Ureter (tissue), 1 donor: Measurements from ENCODE around the gene KPNB1. TPM values are rescaled to one million over a fixed set of nuclear protein-coding genes. Genes with fewer than 3 reads are reported as not detected.
"Not testable (repeated sequence)": the region's sequence is repeated elsewhere in the genome, so short reads cannot be mapped to it uniquely, and the experiment has no call there.

Experiments
- DNase-seq: peaks from one replicate; pipeline ENCODE4 v3.0.0-alpha.2; 2020; ENCODE audit warnings: low spot score
- total RNA-seq: library from RNA; stranded (reverse); gene quantifications from one replicate; pipeline ENCODE4 v1.2.4, GENCODE V29; 2023
- donor health status: DM: yes; HTN: yes; CAD: no.

The KPNB1 gene
- total RNA-seq, 1 donor from 2014 or later = 352 TPM

GRCh38 chr17:47676510-47677165 lies 26.9 kb downstream of the KPNB1 start:
- DNase-seq = no peak

- DNase-seq = no peak
These were observed 28.5 kb downstream of the KPNB1 start for GRCh38 chr17:47678196-47678595.

- no peak for DNase-seq
These were observed 32.4 kb downstream of the KPNB1 start for GRCh38 chr17:47682138-47682537.

- DNase-seq = not testable (repeated sequence)
These were observed 33.0 kb downstream of the KPNB1 start for GRCh38 chr17:47682727-47683126.

DNA sequence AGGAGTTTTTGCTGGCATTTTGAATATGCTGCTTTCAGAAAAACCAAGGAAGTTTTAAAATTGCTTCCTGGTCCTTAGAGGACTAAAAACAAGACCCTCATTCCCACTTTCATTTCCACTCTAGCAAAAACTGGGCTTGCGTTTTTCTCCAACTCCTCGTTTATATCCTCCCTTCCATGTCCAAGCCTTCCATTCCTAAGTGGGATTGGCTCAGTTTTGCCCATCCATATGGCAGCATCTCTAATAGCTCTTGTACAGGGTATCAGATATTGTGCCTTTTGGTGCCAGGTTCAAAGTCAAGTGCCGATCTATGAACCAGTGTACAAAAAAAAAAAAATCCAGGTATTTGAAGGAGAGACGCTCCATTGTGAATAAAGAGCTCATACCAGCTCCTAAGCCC lies 34.3 kb downstream of the KPNB1 start:
- no peak for DNase-seq

DNA sequence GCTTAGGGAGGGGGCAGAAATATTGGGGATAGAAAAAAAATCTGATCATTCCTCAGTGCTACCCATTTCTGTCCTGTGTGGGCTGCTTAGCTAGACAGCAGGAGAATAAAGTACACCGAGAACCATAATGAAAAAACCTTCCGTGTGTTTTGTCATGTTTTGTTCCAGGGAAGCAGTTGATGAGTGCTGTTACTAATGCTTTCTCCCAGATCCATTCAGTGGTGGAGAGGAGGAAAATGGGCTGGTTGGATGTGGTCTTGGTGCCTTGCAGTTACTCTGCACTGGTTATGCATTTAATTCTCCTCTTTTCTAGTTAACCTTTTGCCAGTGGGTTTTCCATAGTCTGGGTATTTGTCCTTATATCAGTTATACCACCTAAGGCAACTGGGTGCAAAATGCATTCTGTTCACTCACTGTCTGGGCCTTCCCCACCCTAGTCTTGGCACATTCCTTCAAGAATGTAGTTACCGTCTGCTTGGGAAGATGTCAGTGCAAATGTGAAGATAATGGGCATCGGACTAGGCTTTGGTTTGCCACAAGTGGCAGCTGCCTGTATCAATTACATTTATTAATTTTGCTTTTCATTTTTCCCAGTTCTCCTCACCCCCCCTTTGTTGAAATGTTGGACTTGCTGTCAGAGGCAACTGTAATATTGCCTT lies 34.9 kb downstream of the KPNB1 start:
- DNase-seq = no peak

DNA sequence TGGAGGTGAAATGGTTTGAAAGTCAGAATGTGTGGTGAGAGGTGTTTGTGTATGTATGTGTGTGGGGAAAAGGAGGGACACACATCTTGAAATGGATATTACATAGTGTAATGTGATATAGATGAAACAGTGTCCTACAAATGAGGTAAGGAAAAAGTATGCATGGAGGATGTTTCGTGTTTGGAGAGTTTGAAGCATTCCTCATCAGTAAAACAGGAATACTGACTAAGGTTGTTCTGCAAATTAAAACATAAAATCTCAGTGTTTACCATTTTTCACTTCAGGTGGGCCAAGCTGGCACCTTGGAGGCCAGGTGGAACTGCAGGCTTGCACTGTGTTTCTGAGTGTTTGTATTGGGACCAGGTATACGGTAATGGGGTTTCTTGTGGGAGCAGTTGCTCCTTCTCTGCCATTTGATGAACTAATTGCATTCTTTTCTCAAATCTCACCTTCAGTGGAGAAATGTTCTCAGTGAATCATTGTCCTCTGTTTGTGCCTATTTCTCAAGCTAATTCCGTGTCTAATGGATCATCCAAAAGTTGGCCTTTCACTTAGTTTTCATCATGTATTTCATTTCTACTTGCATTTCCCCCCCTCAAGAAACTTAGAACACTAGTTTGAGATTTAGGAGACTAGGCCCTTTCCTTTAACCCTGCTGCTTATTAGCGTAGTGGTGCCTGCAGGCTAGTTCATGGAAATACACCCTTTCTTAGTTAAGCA lies 36.0 kb downstream of the KPNB1 start:
- no peak for DNase-seq

- DNase-seq = no peak
These were observed 36.5 kb downstream of the KPNB1 start for GRCh38 chr17:47686276-47686635.

DNA sequence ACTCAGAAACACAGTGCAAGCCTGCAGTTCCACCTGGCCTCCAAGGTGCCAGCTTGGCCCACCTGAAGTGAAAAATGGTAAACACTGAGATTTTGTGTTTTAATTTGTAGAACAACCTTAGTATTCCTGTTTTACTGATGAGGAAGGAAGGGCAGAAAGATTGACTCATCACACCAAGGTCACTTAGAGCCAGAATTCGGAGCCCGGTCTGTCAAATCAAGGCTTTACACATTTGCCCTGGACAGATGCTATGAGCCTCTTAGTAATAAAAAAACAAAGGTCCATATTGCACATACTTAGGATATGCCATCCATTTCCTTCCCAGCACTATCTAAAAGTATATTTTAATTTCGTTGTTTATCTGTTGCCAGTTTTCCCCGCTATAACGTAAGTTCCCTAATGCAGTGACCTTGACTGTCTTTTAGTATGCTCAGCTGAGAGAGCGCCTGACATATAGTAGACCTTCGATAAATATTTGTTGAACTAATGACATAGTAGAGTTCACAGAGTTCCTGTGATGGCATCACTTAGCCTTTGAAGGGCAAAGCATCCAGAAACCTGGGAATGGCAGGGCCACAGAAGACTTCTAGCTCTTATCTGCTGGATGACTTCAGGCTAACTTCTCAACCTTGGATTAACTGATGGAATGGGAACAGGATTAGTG lies 37.1 kb downstream of the KPNB1 start:
- DNase-seq = no peak

GRCh38 chr17:47687328-47687690 lies 37.6 kb downstream of the KPNB1 start:
- no peak for DNase-seq

DNA sequence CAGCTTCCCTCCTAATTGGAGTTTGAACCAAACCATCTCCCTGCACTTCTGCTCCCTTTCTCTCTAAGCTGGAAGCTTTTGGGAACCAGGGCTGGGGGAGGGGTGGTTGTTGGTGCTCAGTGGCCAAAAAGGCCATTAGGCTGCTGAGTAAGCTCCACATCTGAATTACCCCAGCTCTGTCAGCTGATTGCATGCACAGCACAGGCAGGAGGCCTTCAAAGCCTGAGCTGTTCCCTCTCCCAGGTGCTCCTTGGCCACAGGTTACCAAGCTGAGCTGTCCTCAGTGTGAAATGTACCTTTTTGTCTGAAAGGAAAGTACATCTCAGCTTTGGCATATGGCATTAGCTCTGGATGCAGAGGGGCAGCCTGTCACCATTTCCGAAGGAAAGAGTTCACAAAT lies 38.0 kb downstream of the KPNB1 start:
- DNase-seq = no peak

GRCh38 chr17:47690121-47690520 lies 40.4 kb downstream of the KPNB1 start:
- DNase-seq = no peak

DNA sequence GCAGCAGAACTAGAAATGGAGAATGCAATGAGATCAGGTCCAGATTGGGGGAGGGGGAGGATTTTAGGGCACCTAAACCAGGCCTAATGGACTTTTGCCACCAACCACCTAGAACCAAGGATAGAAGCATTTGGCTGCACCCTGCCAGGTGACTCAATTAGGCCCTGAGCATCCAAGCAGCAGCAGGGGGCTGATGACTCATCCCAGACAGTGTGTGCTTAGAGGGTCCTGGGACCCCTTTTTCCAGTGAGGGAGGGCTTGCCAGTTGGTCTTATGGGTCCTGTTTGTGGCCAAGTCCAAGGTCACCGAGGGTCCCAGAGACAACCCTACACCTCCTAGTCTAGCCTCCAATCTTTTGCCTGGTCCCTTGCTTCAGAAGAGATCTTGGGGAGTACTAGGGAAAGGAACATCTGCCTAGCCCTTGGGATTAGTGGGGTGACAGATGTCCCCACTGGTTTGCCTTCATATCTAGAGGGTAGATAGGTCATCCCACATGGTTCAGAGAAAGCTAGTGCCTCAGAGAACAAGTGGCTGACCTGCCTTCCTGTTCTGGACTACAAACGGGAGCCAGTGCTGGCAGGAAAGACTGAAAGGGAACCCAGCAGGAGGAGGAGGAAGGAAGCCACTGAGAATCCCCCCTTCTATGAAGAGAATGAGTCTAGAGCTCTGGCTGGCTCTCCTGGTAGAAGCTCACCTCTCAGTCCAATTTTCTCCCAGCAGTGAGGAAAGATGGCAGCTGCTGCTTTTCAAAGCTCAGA lies 42.6 kb downstream of the KPNB1 start:
- no peak for DNase-seq

DNA sequence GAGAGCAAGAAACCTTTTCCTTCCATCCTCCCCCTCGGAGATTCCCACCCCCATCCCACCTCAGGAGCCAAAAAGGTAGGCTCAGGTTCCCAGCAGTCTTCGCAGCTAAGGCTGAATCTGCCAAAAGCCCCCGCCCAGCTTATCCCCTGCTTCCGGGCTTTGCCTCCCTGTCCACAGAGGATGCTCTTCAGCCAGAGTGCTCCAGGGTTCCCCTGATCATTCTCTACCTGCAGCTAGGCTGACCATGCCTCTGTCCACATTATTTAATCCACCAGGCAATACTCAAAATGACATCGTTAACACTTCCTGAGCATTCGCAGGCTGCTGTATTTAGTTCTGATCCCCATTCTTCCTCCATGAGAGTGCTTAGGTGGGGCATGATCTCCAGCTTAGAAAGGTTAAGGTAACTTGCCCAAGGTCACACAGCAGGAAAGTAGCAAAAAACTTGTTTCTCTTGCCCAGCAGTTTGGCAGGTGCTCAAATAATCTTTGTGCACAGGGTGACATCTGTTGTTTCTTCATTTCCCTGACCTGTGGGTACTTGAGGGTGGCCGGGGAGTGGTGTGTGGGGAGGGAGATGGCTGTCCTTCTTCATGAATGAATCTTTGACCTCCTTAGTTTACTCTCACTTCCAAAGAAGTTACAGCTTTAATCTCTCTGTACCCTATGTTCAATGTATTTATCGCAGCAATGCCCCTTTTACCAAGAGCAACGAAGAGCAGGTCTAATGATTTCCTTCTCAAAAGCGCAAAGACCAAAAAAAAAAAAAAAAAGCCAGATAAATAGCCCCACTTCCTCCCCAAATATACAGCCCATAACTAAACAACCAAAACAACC lies 43.4 kb downstream of the KPNB1 start:
- DNase-seq = no peak

GRCh38 chr17:47693731-47694580 lies 44.2 kb downstream of the KPNB1 start, which contains the start of gene TBKBP1:
Gene TBKBP1 (plus strand): TSS chr17:47694161. CDS start chr17:47696113, 1,952 bp downstream.
- no peak for DNase-seq

DNA sequence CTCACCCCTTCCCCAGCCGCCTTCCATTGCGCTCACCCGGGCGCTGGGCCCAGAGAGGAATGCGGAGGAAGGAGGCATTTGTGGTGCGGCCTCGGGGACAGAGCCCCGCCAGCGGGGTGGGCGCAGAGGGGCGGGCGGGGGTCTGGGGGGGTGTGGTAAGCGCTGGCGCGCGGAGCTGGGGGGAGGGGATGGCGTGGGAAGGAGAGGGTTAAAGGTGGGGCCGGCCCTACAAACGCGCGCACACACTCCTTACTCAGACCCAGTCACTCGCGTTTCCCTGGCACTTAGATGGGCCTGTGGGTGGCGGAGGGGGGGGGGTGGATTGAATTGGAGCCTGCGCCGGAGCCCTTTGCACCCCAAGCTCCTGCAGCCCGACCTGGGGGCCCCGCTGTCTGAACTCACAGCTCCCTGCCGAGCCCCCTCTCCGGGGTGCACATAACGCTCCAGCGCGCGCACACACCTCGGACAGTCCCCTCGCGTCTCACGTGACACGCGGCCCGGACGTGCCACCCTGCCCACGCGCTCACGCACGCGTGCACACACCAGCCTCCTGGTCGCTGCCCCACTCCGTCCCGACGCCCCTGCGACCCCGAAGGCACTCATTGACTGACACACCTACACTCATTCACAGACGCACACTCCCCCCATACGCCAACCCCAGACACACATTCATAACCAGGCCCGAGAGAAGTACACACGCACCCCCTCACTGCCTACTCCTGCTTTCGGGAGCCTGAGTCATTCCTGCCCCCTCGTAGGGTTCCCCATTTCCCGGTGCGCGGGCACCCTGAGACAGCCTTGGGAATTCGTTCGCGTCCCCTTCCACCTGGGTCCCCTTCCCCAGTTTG lies 45.1 kb downstream of the KPNB1 start:
- peak; percentile 71 for DNase-seq

DNA sequence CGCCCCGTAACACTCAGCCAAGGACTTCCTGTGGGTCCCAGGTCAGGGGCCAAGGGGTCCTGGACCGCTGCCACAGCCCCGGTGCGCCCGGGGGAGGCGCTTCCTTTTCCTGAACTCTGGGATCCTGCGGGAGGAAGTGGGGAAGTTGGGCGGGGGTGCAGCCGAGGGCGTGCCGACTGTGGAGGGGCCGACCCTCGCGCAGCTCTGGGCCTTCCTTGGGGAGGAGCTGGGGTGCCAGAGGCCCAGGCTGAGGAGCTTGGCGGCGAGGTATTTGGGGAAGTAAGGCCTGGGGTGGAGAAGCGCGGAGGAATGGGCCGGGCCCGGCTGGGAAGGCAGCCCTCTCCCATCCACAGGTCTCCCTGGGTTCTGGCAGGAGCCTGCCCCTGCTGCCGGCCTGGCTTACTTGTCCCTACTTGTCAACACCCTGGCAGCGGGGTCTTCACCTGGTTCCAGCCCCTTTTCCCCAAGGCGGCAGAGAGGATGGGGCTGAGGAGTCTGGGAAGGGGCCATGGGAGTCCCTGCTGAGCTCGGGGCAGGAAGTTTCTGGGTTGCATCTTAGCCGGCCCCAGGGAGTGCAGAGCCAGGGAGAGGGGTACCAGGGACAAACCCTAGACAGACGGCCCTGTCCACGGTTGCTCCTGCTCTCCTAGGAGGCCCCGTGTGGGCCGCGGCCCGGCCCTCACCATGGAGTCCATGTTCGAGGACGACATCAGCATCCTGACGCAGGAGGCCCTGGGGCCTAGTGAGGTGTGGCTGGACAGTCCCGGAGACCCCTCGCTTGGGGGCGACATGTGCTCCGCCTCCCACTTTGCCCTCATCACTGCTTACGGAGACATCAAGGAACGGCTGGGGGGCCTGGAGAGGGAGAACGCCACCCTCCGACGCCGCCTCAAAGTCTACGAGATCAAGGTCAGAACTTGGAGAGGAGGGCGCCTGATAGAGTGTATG lies 46.0 kb downstream of the KPNB1 start:
- no peak for DNase-seq
